Right lobe of liver (tissue), 4 donors: Measurements from ENCODE around the gene IL17C.
"Not testable (repeated sequence)": the region's sequence is repeated elsewhere in the genome, so short reads cannot be mapped to it uniquely, and the experiment has no call there.

Experiments used
- POLR2A ChIP-seq: fragments of 450-650 bp; IDR thresholded peaks from one replicate; pipeline ENCODE4 v1.6.1; 2017; ENCODE audit warnings: antibody characterized with exemption, mild to moderate bottlenecking
- TF ChIP-seq, protein P1 (sequence below), 4 donors: fragments of 200-600 bp in 3 of 4; fragments of 450-650 bp in 1 of 4; IDR thresholded peaks; one replicate each; pipeline versions ENCODE4 v1.5.1 to v1.8.0; 2016 to 2022; ENCODE audit warnings: antibody characterized with exemption in 4 of 4, mild to moderate bottlenecking in 2 of 4
- donor health status: DM: no; HTN: no; CAD: no.
- donor health status: DM: no; HTN: no; CAD: no.
- donor health status: DM: no; HTN: yes; CAD: no.

DNA sequence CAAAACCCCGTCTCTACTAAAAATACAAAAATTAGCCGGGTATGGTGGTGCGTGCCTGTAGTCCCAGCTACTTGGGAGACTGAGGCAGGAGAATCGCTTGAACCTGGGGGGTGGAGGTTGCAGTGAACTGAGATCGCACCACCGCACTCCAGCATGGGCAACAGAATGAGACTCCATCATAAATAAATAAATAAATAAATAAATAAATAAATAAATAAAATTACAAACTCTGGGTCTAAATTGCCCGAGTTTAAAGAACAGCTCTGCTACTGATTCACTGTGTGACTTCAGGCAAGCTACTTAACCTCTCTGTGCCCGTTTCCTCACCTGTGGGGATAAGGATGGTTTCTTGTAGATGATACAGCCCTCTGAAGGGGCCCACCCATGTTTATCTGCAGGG lies 31.1 kb downstream of the IL17C start:
- TF ChIP-seq, protein P1, sequence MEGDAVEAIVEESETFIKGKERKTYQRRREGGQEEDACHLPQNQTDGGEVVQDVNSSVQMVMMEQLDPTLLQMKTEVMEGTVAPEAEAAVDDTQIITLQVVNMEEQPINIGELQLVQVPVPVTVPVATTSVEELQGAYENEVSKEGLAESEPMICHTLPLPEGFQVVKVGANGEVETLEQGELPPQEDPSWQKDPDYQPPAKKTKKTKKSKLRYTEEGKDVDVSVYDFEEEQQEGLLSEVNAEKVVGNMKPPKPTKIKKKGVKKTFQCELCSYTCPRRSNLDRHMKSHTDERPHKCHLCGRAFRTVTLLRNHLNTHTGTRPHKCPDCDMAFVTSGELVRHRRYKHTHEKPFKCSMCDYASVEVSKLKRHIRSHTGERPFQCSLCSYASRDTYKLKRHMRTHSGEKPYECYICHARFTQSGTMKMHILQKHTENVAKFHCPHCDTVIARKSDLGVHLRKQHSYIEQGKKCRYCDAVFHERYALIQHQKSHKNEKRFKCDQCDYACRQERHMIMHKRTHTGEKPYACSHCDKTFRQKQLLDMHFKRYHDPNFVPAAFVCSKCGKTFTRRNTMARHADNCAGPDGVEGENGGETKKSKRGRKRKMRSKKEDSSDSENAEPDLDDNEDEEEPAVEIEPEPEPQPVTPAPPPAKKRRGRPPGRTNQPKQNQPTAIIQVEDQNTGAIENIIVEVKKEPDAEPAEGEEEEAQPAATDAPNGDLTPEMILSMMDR (IDR thresholded peaks at IDR 0.05), result not testable (repeated sequence)
- not testable (repeated sequence) for TF ChIP-seq POLR2A
